Neuron (in vitro differentiated cells): Measurements from ENCODE around the gene PAPPA2.

Experiments used
- H2AFZ ChIP-seq: one replicate; pipeline ENCODE4 v1.6.1; 2013; ENCODE audit warnings: low read depth, mild to moderate bottlenecking, inconsistent platforms, low read length, moderate library complexity
- H3K27me3 ChIP-seq: one replicate; pipeline ENCODE4 v1.6.1; 2013; ENCODE audit warnings: low read length; ENCODE audit not compliant: insufficient read depth
- H3K36me3 ChIP-seq: one replicate; pipeline ENCODE4 v1.6.1; 2013; ENCODE audit warnings: low read length; ENCODE audit not compliant: insufficient read depth
- H3K4me1 ChIP-seq: one replicate; pipeline ENCODE4 v1.6.1; 2013; ENCODE audit warnings: low read length; ENCODE audit not compliant: insufficient read depth
- H3K4me3 ChIP-seq: 2 replicates; pipeline ENCODE4 v1.5.1; 2013; ENCODE audit warnings: mild to moderate bottlenecking, low read length, moderate library complexity
- H3K9me3 ChIP-seq: one replicate; pipeline ENCODE4 v1.6.1; 2013; ENCODE audit warnings: low read length

PAPPA2 gene

GRCh38 chr1:176566004-176566975 is 103.3 kb downstream of the PAPPA2 start:
- Histone ChIP-seq H2AFZ (no peak overlapping the region), H3K27me3 (no peaks in the 10 kb centered on the region), H3K36me3 (no peaks in the 10 kb centered on the region), H3K9me3 (no peaks in the 10 kb centered on the region), H3K4me1 (no peaks in the 10 kb centered on the region), H3K4me3 (no peak overlapping the region)

GRCh38 chr1:176567190-176567794 is 104.3 kb downstream of the PAPPA2 start:
- Histone ChIP-seq H3K9me3 (no peaks in the 10 kb centered on the region), H3K4me3 (no peak overlapping the region), H3K4me1 (no peaks in the 10 kb centered on the region), H3K36me3 (no peaks in the 10 kb centered on the region), H2AFZ (no peak overlapping the region), H3K27me3 (no peaks in the 10 kb centered on the region)

GRCh38 chr1:176568185-176568584 is 105.2 kb downstream of the PAPPA2 start:
- no peak overlapping the region for H3K4me3 ChIP-seq
- no peaks in the 10 kb centered on the region for H3K27me3 ChIP-seq
- no peak overlapping the region for H2AFZ ChIP-seq
- H3K4me1 ChIP-seq = no peaks in the 10 kb centered on the region
- no peaks in the 10 kb centered on the region for H3K36me3 ChIP-seq
- H3K9me3 ChIP-seq = no peaks in the 10 kb centered on the region

- H3K9me3 ChIP-seq = no peaks in the 10 kb centered on the region
- no peaks in the 10 kb centered on the region for H3K27me3 ChIP-seq
- H3K4me3 ChIP-seq = no peak overlapping the region
- no peak overlapping the region for H2AFZ ChIP-seq
- H3K4me1 ChIP-seq = no peaks in the 10 kb centered on the region
- no peaks in the 10 kb centered on the region for H3K36me3 ChIP-seq
These were observed 111.8 kb downstream of the PAPPA2 start for GRCh38 chr1:176574756-176575155.

GRCh38 chr1:176575991-176576390 is 113.0 kb downstream of the PAPPA2 start:
- no peak overlapping the region for H3K4me3 ChIP-seq
- H3K36me3 ChIP-seq = no peaks in the 10 kb centered on the region
- no peak overlapping the region for H2AFZ ChIP-seq
- H3K4me1 ChIP-seq = no peaks in the 10 kb centered on the region
- no peaks in the 10 kb centered on the region for H3K9me3 ChIP-seq
- H3K27me3 ChIP-seq = no peaks in the 10 kb centered on the region

- Histone ChIP-seq H2AFZ (no peak overlapping the region), H3K36me3 (no peaks in the 10 kb centered on the region), H3K4me3 (no peak overlapping the region), H3K4me1 (no peaks in the 10 kb centered on the region), H3K9me3 (no peaks in the 10 kb centered on the region), H3K27me3 (no peaks in the 10 kb centered on the region)
These were observed 113.7 kb downstream of the PAPPA2 start for GRCh38 chr1:176576670-176577069.

GRCh38 chr1:176577646-176578197 is 114.7 kb downstream of the PAPPA2 start:
- H2AFZ ChIP-seq = no peak overlapping the region
- no peaks in the 10 kb centered on the region for H3K27me3 ChIP-seq
- no peak overlapping the region for H3K4me3 ChIP-seq
- H3K9me3 ChIP-seq = no peaks in the 10 kb centered on the region
- no peaks in the 10 kb centered on the region for H3K4me1 ChIP-seq
- no peaks in the 10 kb centered on the region for H3K36me3 ChIP-seq

GRCh38 chr1:176579087-176579486 is 116.1 kb downstream of the PAPPA2 start:
- H3K4me1 ChIP-seq = no peaks in the 10 kb centered on the region
- H3K4me3 ChIP-seq = no peak overlapping the region
- no peaks in the 10 kb centered on the region for H3K9me3 ChIP-seq
- H3K27me3 ChIP-seq = no peaks in the 10 kb centered on the region
- no peaks in the 10 kb centered on the region for H3K36me3 ChIP-seq
- H2AFZ ChIP-seq = no peak overlapping the region

- Histone ChIP-seq H3K27me3 (no peaks in the 10 kb centered on the region), H3K36me3 (no peaks in the 10 kb centered on the region), H2AFZ (no peak overlapping the region), H3K9me3 (no peaks in the 10 kb centered on the region), H3K4me1 (no peaks in the 10 kb centered on the region), H3K4me3 (no peak overlapping the region)
These were observed 132.2 kb downstream of the PAPPA2 start for GRCh38 chr1:176595217-176595616.

- Histone ChIP-seq H3K4me1 (no peaks in the 10 kb centered on the region), H3K27me3 (no peaks in the 10 kb centered on the region), H3K4me3 (no peak overlapping the region), H3K36me3 (no peaks in the 10 kb centered on the region), H2AFZ (no peak overlapping the region), H3K9me3 (no peaks in the 10 kb centered on the region)
These were observed 138.4 kb downstream of the PAPPA2 start for GRCh38 chr1:176601348-176601747.

GRCh38 chr1:176602388-176603004 is 139.5 kb downstream of the PAPPA2 start:
- H3K4me1 ChIP-seq = no peaks in the 10 kb centered on the region
- H3K9me3 ChIP-seq = no peaks in the 10 kb centered on the region
- no peak overlapping the region for H2AFZ ChIP-seq
- no peaks in the 10 kb centered on the region for H3K27me3 ChIP-seq
- no peaks in the 10 kb centered on the region for H3K36me3 ChIP-seq
- H3K4me3 ChIP-seq = no peak overlapping the region

GRCh38 chr1:176603696-176604095 is 140.7 kb downstream of the PAPPA2 start:
- H3K36me3 ChIP-seq = no peaks in the 10 kb centered on the region

GRCh38 chr1:176604461-176604860 is 141.5 kb downstream of the PAPPA2 start:
- Histone ChIP-seq H3K4me3 (no peak overlapping the region), H3K4me1 (no peaks in the 10 kb centered on the region), H2AFZ (no peak overlapping the region), H3K27me3 (no peaks in the 10 kb centered on the region), H3K9me3 (no peaks in the 10 kb centered on the region), H3K36me3 (no peaks in the 10 kb centered on the region)

More at GRCh38 chr1:176603696-176604095, 140.7 kb downstream of the PAPPA2 start:
- Histone ChIP-seq H2AFZ (no peak overlapping the region), H3K9me3 (no peaks in the 10 kb centered on the region), H3K4me1 (no peaks in the 10 kb centered on the region), H3K4me3 (no peak overlapping the region), H3K27me3 (no peaks in the 10 kb centered on the region)
